Type B pancreatic cell (in vitro differentiated cells): ENCODE measurements around the gene FZD10. TPM values are rescaled to one million over a fixed set of nuclear protein-coding genes. Genes with fewer than 3 reads are reported as not detected.

Experiments used
- DNase-seq: peaks from one replicate; pipeline ENCODE4 v3.0.0; 2021; ENCODE audit warnings: mixed read lengths; ENCODE audit not compliant: unreplicated experiment; ENCODE audit errors: extremely low spot score
- H3K27ac Mint-ChIP-seq: 2 replicates; pipeline ENCODE4 v1.8.0; 2021; ENCODE audit warnings: mild to moderate bottlenecking, mixed read lengths
- H3K27me3 Mint-ChIP-seq: 2 replicates; pipeline ENCODE4 v1.8.0; 2021; ENCODE audit warnings: mixed read lengths
- H3K36me3 Mint-ChIP-seq: 2 replicates; pipeline ENCODE4 v1.8.0; 2021; ENCODE audit warnings: mixed read lengths
- H3K4me1 Mint-ChIP-seq: one replicate; pipeline ENCODE4 v1.8.0; 2021; ENCODE audit warnings: mixed read lengths; ENCODE audit not compliant: unreplicated experiment
- H3K4me3 Mint-ChIP-seq: 2 replicates; pipeline ENCODE4 v1.8.0; 2021; ENCODE audit warnings: mild to moderate bottlenecking, mixed read lengths
- H3K9me3 Mint-ChIP-seq: 2 replicates; pipeline ENCODE4 v1.8.0; 2021; ENCODE audit warnings: mixed read lengths
- CTCF ChIP-seq: fragments of 200-600 bp; sonication (generic); conservative IDR thresholded peaks from 2 replicates; pipeline ENCODE4 v1.5.0; 2021; ENCODE audit warnings: antibody characterized with exemption, mild to moderate bottlenecking
- total RNA-seq: library from RNA; stranded (reverse); gene quantifications from 2 replicates; pipeline ENCODE4 v1.2.1, GENCODE V29; 2021; ENCODE audit warnings: low replicate concordance

Gene FZD10
- total RNA-seq, 1 donor from 2014 or later: 17.7 TPM

- no peak for DNase-seq
- TF ChIP-seq CTCF: no peak
- Mint-ChIP-seq H3K4me3 (no peak overlapping the region), H3K4me1 (peaks cover 34% of the 10 kb centered on the region), H3K27me3 (peaks cover 32% of the 10 kb centered on the region), H3K36me3 (no peaks in the 10 kb centered on the region), H3K9me3 (peaks cover 8% of the 10 kb centered on the region), H3K27ac (no peak overlapping the region)
Observed at GRCh38 chr12:130118181-130118580, 44.1 kb upstream of the FZD10 start.

- Mint-ChIP-seq H3K27ac (no peak overlapping the region), H3K9me3 (peaks cover 8% of the 10 kb centered on the region), H3K27me3 (peaks cover 26% of the 10 kb centered on the region), H3K4me3 (no peak overlapping the region), H3K4me1 (peaks cover 34% of the 10 kb centered on the region), H3K36me3 (no peaks in the 10 kb centered on the region)
- DNase-seq: no peak
- TF ChIP-seq CTCF: no peak
Observed at GRCh38 chr12:130119241-130119861, 42.9 kb upstream of the FZD10 start.

- peaks cover 24% of the 10 kb centered on the region for H3K27me3 Mint-ChIP-seq
- no peak overlapping the region for H3K27ac Mint-ChIP-seq
- TF ChIP-seq CTCF: no peak
Observed at GRCh38 chr12:130120012-130120805, 42.1 kb upstream of the FZD10 start.

GRCh38 chr12:130121226-130122000, 40.9 kb upstream of the FZD10 start:
- no peak for TF ChIP-seq CTCF
- Mint-ChIP-seq H3K27ac (no peak overlapping the region), H3K4me3 (no peak overlapping the region), H3K36me3 (no peaks in the 10 kb centered on the region), H3K9me3 (peaks cover 8% of the 10 kb centered on the region), H3K4me1 (peaks cover 38% of the 10 kb centered on the region), H3K27me3 (peaks cover 24% of the 10 kb centered on the region)
- no peak for DNase-seq

More at GRCh38 chr12:130120012-130120805, 42.1 kb upstream of the FZD10 start:
- no peak for DNase-seq
- peaks cover 34% of the 10 kb centered on the region for H3K4me1 Mint-ChIP-seq
- no peaks in the 10 kb centered on the region for H3K36me3 Mint-ChIP-seq
- H3K9me3 Mint-ChIP-seq: peaks cover 8% of the 10 kb centered on the region
- H3K4me3 Mint-ChIP-seq: no peak overlapping the region

- H3K4me1 Mint-ChIP-seq: peaks cover 38% of the 10 kb centered on the region
- H3K27me3 Mint-ChIP-seq: peaks cover 27% of the 10 kb centered on the region
- no peaks in the 10 kb centered on the region for H3K36me3 Mint-ChIP-seq
- TF ChIP-seq CTCF: no peak
- DNase-seq: no peak
- no peak overlapping the region for H3K4me3 Mint-ChIP-seq
- H3K27ac Mint-ChIP-seq: no peak overlapping the region
- H3K9me3 Mint-ChIP-seq: peaks cover 8% of the 10 kb centered on the region
Observed at GRCh38 chr12:130122356-130122755, 39.9 kb upstream of the FZD10 start.
